ENCODE measurements around the gene ACY1.
"Not testable (repeated sequence)": the region's sequence is repeated elsewhere in the genome, so short reads cannot be mapped to it uniquely, and the experiment has no call there.

DNA sequence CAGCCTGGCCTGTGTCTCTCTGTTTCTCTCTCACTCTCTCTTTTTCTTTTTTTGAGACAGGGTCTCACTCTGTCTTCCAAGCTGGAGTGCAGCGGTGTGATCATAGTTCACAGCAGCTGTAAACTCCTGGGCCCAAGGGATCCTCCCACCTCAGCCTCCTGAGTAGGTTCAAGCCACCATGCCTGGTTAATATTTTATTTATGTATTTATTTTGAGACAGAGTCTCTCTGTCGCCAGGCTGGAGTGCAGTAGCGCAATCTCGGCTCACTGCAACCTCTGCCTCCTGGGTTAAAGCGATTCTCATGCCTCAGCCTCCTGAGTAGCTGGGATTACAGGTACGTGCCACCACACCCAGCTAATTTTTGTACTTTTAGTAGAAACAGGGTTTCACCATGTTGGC lies 50.4 kb downstream of the ACY1 start:
- TF ChIP-seq, protein P1, sequence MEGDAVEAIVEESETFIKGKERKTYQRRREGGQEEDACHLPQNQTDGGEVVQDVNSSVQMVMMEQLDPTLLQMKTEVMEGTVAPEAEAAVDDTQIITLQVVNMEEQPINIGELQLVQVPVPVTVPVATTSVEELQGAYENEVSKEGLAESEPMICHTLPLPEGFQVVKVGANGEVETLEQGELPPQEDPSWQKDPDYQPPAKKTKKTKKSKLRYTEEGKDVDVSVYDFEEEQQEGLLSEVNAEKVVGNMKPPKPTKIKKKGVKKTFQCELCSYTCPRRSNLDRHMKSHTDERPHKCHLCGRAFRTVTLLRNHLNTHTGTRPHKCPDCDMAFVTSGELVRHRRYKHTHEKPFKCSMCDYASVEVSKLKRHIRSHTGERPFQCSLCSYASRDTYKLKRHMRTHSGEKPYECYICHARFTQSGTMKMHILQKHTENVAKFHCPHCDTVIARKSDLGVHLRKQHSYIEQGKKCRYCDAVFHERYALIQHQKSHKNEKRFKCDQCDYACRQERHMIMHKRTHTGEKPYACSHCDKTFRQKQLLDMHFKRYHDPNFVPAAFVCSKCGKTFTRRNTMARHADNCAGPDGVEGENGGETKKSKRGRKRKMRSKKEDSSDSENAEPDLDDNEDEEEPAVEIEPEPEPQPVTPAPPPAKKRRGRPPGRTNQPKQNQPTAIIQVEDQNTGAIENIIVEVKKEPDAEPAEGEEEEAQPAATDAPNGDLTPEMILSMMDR (IDR thresholded peaks at IDR 0.05) = not testable (repeated sequence)
- TF ChIP-seq POLR2A, POLR2AphosphoS5 (IDR thresholded peaks at IDR 0.05): not testable (repeated sequence)

Data from suprapubic skin (tissue), 4 donors.